Non-pigmented ciliary epithelial cell (primary cell): ENCODE measurements around the gene CAB39L.
"Not testable (repeated sequence)": the region's sequence is repeated elsewhere in the genome, so short reads cannot be mapped to it uniquely, and the experiment has no call there.

Experiments
- DNase-seq: peaks from one replicate; pipeline ENCODE4 v3.0.0-alpha.2; 2010; ENCODE audit warnings: low read depth

Gene CAB39L

DNA sequence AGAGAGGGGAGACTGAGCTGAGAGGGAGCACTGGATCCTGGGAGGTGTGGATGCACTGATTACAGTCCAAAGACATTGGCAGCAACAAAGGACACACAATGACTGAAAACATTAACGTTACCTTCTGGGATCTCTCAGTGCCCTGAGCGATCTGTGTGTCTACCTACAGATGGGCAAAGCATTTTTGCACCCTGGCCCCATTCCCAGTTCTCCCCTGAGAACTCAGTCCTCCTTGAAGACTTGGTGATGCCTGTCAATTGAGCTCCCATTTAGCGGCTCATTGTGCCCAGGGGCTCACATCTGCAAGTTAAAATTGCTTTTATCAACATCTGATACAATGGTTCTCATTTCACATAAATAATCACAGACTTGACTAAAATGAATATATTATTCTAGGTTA lies 133.6 kb downstream of the CAB39L start:
- no peak for DNase-seq

- DNase-seq = no peak
These were observed 134.9 kb downstream of the CAB39L start for GRCh38 chr13:49308921-49309408.

DNA sequence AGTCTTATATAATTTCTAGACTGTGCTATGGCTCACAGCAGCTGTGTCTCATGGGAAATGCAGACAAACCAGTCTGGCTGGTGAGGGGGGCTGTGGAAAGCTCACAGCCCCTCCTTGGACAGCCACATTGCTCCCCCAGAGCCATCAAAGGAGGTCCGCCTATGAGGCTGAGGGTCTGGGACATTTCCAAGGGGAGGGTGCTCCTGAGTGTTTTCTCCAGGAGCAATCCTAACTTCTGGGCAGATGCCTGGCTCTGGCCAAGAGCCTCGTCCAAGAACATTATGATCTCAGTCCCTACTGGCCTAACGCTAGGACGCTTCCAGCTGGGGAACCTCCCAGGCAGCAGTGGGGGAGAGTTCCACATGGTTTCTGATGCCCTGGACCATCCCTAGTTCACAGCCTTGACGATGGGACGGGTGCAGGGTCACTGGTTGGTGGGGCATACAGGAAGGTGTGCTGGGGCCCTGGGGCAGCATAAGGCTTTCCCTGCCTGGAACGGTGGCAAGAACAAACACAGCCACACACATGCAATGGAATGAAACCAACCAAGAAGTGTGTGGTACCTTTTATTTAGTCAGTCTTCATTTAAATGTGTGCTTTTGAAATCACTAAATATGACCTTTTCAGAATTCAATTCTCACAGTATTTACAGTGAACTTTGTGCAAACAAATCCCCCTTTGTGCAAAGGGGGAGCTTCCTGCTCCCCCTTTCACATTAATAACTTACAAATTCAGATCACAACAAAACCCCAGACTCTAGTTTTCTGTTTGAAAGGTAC lies 135.6 kb downstream of the CAB39L start:
- no peak for DNase-seq

DNA sequence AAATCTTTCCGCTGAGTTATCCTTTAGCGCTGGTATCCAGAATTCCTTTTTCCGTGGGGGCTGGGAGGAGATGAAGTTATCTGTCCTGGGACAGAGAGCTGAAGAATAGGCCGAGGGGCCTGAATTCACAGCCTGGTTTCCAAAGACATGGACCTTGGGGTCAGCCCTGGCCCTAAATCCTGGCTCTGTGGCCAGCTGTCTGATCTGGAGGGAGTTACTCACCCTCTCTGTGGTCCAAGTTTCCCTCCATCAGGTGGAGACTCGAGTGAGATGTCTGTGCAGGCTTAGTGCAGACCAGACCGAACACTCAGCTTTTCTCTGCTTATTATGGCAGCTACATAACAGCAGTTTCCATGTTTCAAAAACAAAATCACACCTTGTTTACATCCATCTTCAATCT lies 136.5 kb downstream of the CAB39L start:
- no peak for DNase-seq

DNA sequence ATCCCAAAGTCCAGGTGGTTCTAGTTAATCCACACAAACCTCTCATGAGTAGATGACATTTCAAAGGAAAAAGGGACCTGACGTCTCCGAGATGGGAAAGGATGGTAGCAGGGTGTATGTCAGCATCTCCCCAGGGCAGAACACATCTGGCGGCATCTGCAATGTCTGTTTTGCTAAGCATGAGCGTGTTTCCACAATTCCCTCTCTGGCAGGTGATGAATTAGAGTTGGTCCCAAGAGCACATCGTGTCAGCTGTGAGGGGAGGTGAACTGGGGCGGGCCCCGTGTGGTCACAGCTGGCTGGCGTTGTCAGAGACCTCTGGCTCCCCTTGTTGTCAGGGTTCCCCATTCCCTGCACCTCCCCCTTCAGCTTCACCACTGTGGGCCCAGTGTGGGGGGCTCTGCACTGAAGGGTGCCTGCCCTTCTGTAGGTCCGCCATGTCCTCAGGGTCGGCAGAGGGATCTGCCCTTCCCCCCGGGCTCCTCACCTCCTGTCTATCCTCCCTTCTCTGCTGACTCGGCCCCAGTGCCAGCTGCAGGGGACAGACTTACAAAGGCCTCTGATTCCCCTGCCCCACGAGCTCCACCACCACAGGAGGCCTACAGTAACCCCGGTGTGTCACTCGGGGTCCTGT lies 138.0 kb downstream of the CAB39L start:
- DNase-seq = no peak

DNA sequence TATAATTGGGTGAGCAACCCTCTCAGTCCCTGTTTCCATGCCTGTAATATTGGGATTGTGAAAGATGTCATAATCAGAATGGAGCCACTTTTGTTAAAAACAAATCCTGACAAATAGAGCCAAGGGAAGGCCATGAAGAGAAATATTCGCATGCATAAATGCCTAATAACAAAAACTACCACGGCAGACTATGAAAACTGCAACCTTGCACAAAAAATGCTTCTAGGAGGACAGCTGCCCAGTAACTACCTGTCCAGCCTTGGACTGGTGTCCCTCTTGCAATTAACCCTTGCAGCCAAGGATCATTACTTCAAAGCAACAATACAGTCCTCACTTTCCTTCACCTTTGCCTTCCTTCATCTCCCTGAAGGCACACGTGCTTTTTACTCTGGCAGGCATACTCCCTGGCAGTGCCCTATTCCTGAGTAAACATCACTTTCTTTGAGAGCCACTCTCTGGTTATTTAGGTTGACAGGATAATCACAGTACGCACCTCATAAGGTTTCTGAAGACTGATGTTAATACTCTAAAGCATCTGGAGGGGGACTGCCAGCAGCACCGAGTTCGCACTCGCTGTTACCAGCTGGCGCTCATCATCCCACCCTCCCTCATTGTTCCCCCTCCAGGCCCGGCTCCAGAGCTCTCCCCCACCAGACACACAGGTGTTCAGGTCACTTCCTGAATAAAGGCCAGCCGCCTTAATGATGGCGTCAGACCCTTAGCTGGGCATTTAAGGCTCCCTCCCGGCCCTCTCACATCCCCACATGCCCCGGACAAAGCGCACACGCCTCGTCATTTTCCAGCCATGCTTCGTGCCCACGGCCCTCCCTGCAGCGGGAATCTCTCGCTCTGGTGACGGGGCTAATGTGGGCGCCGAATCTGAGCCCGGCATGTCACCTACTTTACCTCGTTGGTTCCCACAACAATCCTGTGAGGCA lies 138.8 kb downstream of the CAB39L start:
- no peak for DNase-seq

DNA sequence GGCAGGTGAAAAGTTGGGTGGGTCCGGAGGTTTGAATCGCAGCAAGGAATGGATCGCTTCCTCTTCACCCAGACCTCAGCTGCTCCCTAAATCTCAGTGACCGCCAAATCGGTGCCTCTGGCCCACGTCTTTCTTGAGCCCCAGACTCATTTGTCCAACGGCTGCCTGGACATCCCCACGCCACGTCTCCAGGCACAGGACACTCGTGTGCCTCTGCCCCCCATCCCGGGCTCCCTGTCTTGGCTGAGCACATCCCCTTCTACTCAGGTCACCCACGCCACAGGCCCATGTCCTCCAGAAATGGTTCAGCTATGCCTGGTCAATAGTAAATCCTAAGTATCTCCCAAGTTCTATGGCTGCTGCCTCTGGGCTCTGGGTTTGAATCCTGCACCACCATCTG lies 139.5 kb downstream of the CAB39L start:
- DNase-seq = no peak

- no peak for DNase-seq
These were observed 140.2 kb downstream of the CAB39L start for GRCh38 chr13:49303533-49304252.

DNA sequence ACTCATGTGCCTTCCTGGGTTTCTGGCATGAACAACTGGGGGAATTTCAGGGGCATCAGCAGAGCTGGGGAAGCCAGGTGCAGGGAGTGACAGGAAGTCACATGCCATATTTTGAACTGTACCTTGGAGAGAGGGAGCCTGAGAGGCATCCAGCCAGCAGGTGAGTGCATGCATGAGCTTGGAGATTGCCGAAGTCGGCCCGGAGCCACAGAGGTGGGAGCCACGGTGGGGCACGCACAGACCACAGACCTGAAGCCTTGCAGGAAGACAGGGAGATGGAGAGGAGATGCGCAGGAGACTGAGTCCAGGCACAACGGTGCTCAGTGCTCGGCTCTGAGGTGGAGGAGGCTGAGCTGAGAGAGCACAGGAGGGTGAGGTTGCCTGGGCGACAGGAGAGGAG lies 141.0 kb downstream of the CAB39L start:
- no peak for DNase-seq

- no peak for DNase-seq
These were observed 141.6 kb downstream of the CAB39L start for GRCh38 chr13:49302222-49302621.

- no peak for DNase-seq
These were observed 142.9 kb downstream of the CAB39L start for GRCh38 chr13:49300739-49301589.

DNA sequence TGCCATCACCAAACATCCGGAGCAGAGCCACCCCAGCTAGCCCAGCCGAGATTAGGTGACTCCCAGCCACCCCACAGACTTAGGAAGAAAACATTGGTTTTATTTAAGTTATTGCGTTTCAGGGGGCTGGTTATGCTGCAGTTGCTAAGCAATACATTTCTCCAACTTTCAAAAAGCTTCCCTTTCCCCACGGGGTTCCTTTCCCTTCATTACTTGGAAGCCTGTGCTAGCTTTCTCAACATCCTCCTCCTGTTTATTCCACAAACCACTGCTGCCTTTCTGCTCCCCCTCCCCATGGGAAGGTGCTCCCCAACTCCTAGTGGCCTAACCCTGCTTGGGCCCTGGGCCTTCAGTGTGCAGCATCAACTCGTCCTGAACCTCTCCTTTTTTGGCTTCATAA lies 143.6 kb downstream of the CAB39L start:
- no peak for DNase-seq

- DNase-seq = no peak
These were observed 144.8 kb downstream of the CAB39L start for GRCh38 chr13:49298903-49299605.

DNA sequence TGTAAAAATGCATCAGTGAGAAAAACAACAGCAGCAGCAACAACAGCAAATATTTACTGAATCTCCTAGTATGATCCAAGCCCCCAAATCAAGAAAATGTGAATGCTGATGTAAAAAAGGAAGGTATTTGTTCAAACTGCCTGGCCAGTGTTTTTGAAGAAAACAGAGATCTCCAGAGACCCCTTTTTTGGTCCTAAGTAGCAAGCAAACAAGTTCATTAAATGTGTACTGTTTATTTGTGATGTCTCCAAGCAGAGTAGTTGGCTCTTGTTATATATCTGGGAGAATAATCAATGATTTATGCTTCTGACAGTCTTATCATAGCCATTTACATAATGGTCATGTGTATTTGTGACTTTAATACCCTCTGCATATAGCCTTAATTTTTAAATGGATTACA lies 145.4 kb downstream of the CAB39L start:
- DNase-seq = no peak

- DNase-seq = no peak
These were observed 146.5 kb downstream of the CAB39L start for GRCh38 chr13:49297338-49297737.

DNA sequence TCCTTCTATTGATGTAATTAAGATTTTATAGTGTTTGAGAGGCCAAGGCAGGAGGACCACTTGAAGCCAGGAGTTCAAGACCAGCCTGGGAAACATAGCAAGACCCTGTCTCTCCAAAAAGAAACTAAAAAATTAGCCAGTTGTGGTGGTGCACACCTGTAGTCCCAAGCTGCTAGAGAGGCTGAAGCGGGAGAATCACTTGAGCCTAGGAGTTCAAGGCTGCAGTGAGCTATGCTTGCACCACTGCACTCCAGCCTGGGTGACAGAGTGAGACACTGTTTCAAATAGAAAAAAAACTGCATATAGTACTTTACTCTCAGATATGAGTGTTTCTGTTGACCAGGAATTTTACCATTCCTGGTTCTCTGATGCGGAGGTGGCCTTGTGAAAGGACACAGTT lies 147.2 kb downstream of the CAB39L start:
- DNase-seq = no peak

- no peak for DNase-seq
These were observed 148.6 kb downstream of the CAB39L start for GRCh38 chr13:49295244-49295643.

GRCh38 chr13:49294723-49295122 lies 149.1 kb downstream of the CAB39L start:
- DNase-seq = not testable (repeated sequence)

- DNase-seq = peak; percentile 68
These were observed 150.9 kb downstream of the CAB39L start for GRCh38 chr13:49292742-49293486.

DNA sequence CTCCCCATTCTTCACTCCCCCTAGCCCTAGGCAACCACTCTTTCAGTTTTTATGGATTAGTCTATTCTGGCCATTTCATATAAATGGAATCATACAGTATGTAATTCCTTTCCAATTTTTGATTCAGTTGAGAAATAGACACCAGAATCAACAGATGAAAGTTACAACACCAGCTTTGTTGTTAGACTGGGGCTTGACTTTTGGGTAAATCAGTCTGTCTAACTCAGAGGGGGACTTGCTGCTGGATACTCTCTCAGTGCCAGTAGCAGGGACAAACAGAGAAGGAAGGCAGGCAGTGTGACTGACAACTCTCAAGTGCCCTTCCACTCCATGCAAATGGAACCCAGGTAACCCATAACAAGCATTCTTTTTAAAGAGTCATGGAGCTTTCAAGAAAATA lies 155.4 kb downstream of the CAB39L start:
- no peak for DNase-seq
